ENCODE data around the gene NLGN4X. TPM values are rescaled to one million over a fixed set of nuclear protein-coding genes. Genes with fewer than 3 reads are reported as not detected.

NLGN4X gene
- total RNA-seq, 1 experiment from 2014 or later, result not detected

DNA sequence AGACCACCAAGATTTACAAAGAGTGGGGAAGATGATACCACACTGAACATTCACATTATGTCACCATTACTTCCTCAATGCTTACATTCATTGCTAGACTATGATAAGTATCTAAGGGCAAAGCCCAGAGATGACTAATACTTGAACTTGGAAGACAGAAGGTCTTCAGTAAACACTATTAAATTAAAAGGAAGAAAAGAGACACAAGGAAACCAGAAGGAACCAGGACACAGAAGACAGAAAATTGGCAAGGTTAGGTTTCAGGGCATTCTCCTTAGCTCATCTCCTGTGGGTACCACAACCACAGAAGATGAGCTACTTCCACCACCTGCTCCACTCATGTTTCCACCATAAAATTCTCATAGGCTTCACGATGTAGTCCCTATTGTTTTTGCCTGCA, 64.9 kb downstream of the NLGN4X start:
- DNase-seq (ENCODE audit: low read depth, low spot score), result no peak
- POLR2A ChIA-PET, result no interaction called here
- no peaks in the 10 kb centered on the region for H3K27me3 ChIP-seq (ENCODE audit: control insufficient read depth, insufficient read depth, low read length)

DNA sequence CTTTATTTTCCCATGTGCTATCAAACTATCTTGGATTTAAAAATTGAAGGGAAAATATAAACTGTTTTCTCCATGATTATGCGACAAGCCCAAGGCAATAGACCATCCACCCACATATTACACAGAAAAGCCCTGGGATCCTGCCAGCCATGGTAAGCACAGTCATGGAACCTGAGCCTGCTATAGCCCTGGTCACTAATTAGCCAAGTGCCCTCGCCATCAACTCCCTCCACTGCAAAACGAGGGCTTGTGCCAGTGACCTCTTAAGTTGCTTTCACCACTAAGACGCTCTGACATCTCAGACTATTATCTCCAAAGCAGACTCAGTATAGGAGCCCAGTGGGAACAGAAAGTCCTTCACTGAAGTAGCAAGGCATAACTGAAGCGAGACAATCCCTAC, 69.2 kb downstream of the NLGN4X start:
- in situ Hi-C loops (cut with HindIII; ENCODE audit: low pct_unique_long_range_greater_than_20kb, low sequenced_read_pairs) (no loop called here), intact Hi-C loops (cut with micrococcal nuclease; ENCODE audit: unreplicated experiment) (no loop called here)
- no TSS peak for BruUV-seq (replicated peaks)
- no peak for ATAC-seq
- POLR2A ChIA-PET, result no interaction called here
- Histone ChIP-seq H3K4me1 (ENCODE audit: control insufficient read depth, insufficient read depth, low read length) (no peaks in the 10 kb centered on the region), H3K4me3 (ENCODE audit: low read depth in 2 of 2, low read length in 2 of 2) (no peak overlapping the region), H3K36me3 (ENCODE audit: control insufficient read depth, insufficient read depth, low read length) (no peaks in the 10 kb centered on the region), H3K9me3 (ENCODE audit: control insufficient read depth, insufficient read depth, low read depth, low read length) (no peaks in the 10 kb centered on the region), H3K27me3 (ENCODE audit: control insufficient read depth, insufficient read depth, low read length) (no peaks in the 10 kb centered on the region), H3K27ac (ENCODE audit: low read length) (no peak overlapping the region)
- no peak for DNase-seq (ENCODE audit: low read depth, low spot score)
- CTCF ChIA-PET, result no interaction called here
- TF ChIP-seq POLR2AphosphoS5 (IDR thresholded peaks at IDR 0.05; ENCODE audit: low read depth, low read length) (no peak), TCF7L2 (IDR thresholded peaks at IDR 0.05; ENCODE audit: low read depth, low read length) (no peak), CTCF (IDR thresholded peaks at IDR 0.05) (no peak), REST (IDR thresholded peaks at IDR 0.05; ENCODE audit: insufficient read depth in 1 of 2, low read depth in 2 of 2, low read length in 1 of 2) (no peak), SIN3A (IDR thresholded peaks at IDR 0.05; ENCODE audit: borderline replicate concordance, insufficient read depth, low read depth, low read length) (no peak)

More for the DNA sequence above, 64.9 kb downstream of the NLGN4X start:
- ATAC-seq, result no peak
- Histone ChIP-seq H3K36me3 (ENCODE audit: control insufficient read depth, insufficient read depth, low read length) (no peaks in the 10 kb centered on the region), H3K9me3 (ENCODE audit: control insufficient read depth, insufficient read depth, low read depth, low read length) (no peaks in the 10 kb centered on the region), H3K4me3 (ENCODE audit: low read depth in 2 of 2, low read length in 2 of 2) (no peak overlapping the region), H3K4me1 (ENCODE audit: control insufficient read depth, insufficient read depth, low read length) (no peaks in the 10 kb centered on the region), H3K27ac (ENCODE audit: low read length) (no peak overlapping the region)
- intact Hi-C loops (cut with micrococcal nuclease; ENCODE audit: unreplicated experiment), result no loop called here
- in situ Hi-C loops (cut with HindIII; ENCODE audit: low pct_unique_long_range_greater_than_20kb, low sequenced_read_pairs), result no loop called here
- CTCF ChIA-PET, result no interaction called here
- TF ChIP-seq POLR2AphosphoS5 (IDR thresholded peaks at IDR 0.05; ENCODE audit: low read depth, low read length) (no peak), SIN3A (IDR thresholded peaks at IDR 0.05; ENCODE audit: borderline replicate concordance, insufficient read depth, low read depth, low read length) (no peak), TCF7L2 (IDR thresholded peaks at IDR 0.05; ENCODE audit: low read depth, low read length) (no peak), REST (IDR thresholded peaks at IDR 0.05; ENCODE audit: insufficient read depth in 1 of 2, low read depth in 2 of 2, low read length in 1 of 2) (no peak), CTCF (IDR thresholded peaks at IDR 0.05) (no peak)
- no TSS peak for BruUV-seq (replicated peaks)
